Hepatocyte (in vitro differentiated cells): Measurements from ENCODE around the gene ZNF536. TPM values are rescaled to one million over a fixed set of nuclear protein-coding genes. Genes with fewer than 3 reads are reported as not detected.

Source experiments
- DNase-seq: peaks from one replicate; pipeline ENCODE4 v3.0.0-alpha.2; 2016; ENCODE audit warnings: low spot score
- H2AFZ ChIP-seq: fragments of 200-600 bp; sonication (generic); 2 replicates; pipeline ENCODE4 v1.6.0; 2016; ENCODE audit warnings: antibody characterized with exemption, mild to moderate bottlenecking
- H3K27ac ChIP-seq: fragments of 200-600 bp; sonication (generic); 2 replicates; pipeline ENCODE4 v1.5.1; 2016; ENCODE audit warnings: mild to moderate bottlenecking
- H3K27me3 ChIP-seq: fragments of 200-600 bp; sonication (generic); 2 replicates; pipeline ENCODE4 v1.6.1; 2016
- H3K36me3 ChIP-seq: fragments of 200-600 bp; sonication (generic); replicated peaks from 2 replicates; pipeline ENCODE4 v1.5.1; 2016; ENCODE audit warnings: low read depth; ENCODE audit not compliant: insufficient read depth
- H3K4me1 ChIP-seq: fragments of 200-600 bp; sonication (generic); 2 replicates; pipeline ENCODE4 v1.5.1; 2016; ENCODE audit warnings: mild to moderate bottlenecking, moderate library complexity; ENCODE audit not compliant: insufficient read depth
- H3K4me2 ChIP-seq: fragments of 200-600 bp; sonication (generic); 2 replicates; pipeline ENCODE4 v1.6.0; 2016
- H3K4me3 ChIP-seq: fragments of 200-600 bp; sonication (generic); 2 replicates; pipeline ENCODE4 v1.5.1; 2016; ENCODE audit warnings: mild to moderate bottlenecking
- H3K79me2 ChIP-seq: fragments of 200-600 bp; sonication (generic); 2 replicates; pipeline ENCODE4 v1.6.0; 2017; ENCODE audit warnings: mild to moderate bottlenecking
- H3K9me2 ChIP-seq: fragments of 200-600 bp; sonication (generic); replicated peaks from 2 replicates; pipeline ENCODE4 v1.6.0; 2017; ENCODE audit warnings: mild to moderate bottlenecking; ENCODE audit not compliant: insufficient read depth
- H3K9me3 ChIP-seq: fragments of 200-600 bp; sonication (generic); 2 replicates; pipeline ENCODE4 v1.5.1; 2016; ENCODE audit warnings: low read depth, mild to moderate bottlenecking
- H4K20me1 ChIP-seq: fragments of 200-600 bp; sonication (generic); 2 replicates; pipeline ENCODE4 v1.6.0; 2016; ENCODE audit warnings: mild to moderate bottlenecking; ENCODE audit not compliant: insufficient read depth, poor library complexity, severe bottlenecking
- CTCF ChIP-seq: fragments of 200-600 bp; sonication (generic); IDR thresholded peaks from 2 replicates; pipeline ENCODE4 v1.5.1; 2016; ENCODE audit warnings: antibody characterized with exemption, mild to moderate bottlenecking; ENCODE audit not compliant: poor library complexity
- EZH2 ChIP-seq: fragments of 200-600 bp; sonication (generic); IDR thresholded peaks from 2 replicates; pipeline ENCODE4 v1.6.1; 2016; ENCODE audit warnings: antibody characterized with exemption, mild to moderate bottlenecking, borderline replicate concordance
- EZH2phosphoT487 ChIP-seq: fragments of 200-600 bp; sonication (generic); IDR thresholded peaks from one replicate; pipeline ENCODE4 v1.6.1; 2018; ENCODE audit warnings: antibody characterized with exemption, mild to moderate bottlenecking, low read depth, moderate library complexity; ENCODE audit not compliant: unreplicated experiment, severe bottlenecking
- WGBS: methylation state at CpG from one replicate; pipeline ENCODE4 v1.1.6; 2016; ENCODE audit warnings: low lambda C conversion rate; ENCODE audit errors: missing lambda C conversion rate; 5-methylcytosine and 5-hydroxymethylcytosine counted together
- polyA plus RNA-seq: library from polyadenylated mRNA; unstranded; fragments of >200 nt; fragmentation: Nextera tagmentation; extraction: Ambion mirVana; gene quantifications from 2 replicates; pipeline ENCODE4 v1.2.1, GENCODE V29; 2016
- total RNA-seq: library from RNA; depleted of rRNA; stranded (reverse); fragments of >200 nt; gene quantifications from 2 replicates; pipeline ENCODE4 v1.2.3, GENCODE V29; 2014

Gene ZNF536
- total and polyA plus RNA-seq, 2 experiments from 2014 or later = 4.1 to 7.5 TPM

- Histone ChIP-seq H4K20me1 (no peaks in the 10 kb centered on the region), H3K27ac (no peak overlapping the region), H3K4me1 (no peaks in the 10 kb centered on the region), H2AFZ (no peak overlapping the region), H3K36me3 (no peaks in the 10 kb centered on the region), H3K79me2 (no peaks in the 10 kb centered on the region), H3K4me2 (no peak overlapping the region), H3K27me3 (no peaks in the 10 kb centered on the region), H3K9me3 (no peaks in the 10 kb centered on the region), H3K9me2 (no peaks in the 10 kb centered on the region), H3K4me3 (no peak overlapping the region)
- no peak for DNase-seq
- TF ChIP-seq EZH2 = no peak
- no peak for TF ChIP-seq EZH2phosphoT487
- TF ChIP-seq CTCF = no peak
- WGBS = 89% methylated on average over 14 of the region's 14 CpGs
Measured at GRCh38 chr19:30335306-30335886, 36.8 kb upstream of the ZNF536 start.

- Histone ChIP-seq H3K4me3 (no peak overlapping the region), H3K9me2 (no peaks in the 10 kb centered on the region), H3K36me3 (no peaks in the 10 kb centered on the region), H3K4me1 (no peaks in the 10 kb centered on the region), H2AFZ (no peak overlapping the region), H3K27me3 (no peaks in the 10 kb centered on the region), H3K4me2 (no peak overlapping the region), H3K79me2 (no peaks in the 10 kb centered on the region), H3K9me3 (no peaks in the 10 kb centered on the region), H4K20me1 (no peaks in the 10 kb centered on the region), H3K27ac (no peak overlapping the region)
- 92% methylated on average over 6 of the region's 6 CpGs for WGBS
- TF ChIP-seq EZH2 = no peak
- TF ChIP-seq EZH2phosphoT487 = no peak
- no peak for TF ChIP-seq CTCF
- DNase-seq = no peak
Measured at GRCh38 chr19:30336290-30336689, 35.9 kb upstream of the ZNF536 start.

GRCh38 chr19:30338041-30338456, 34.1 kb upstream of the ZNF536 start:
- no peaks in the 10 kb centered on the region for H3K9me2 ChIP-seq
- H3K27ac ChIP-seq = no peak overlapping the region
- no peak overlapping the region for H2AFZ ChIP-seq
- H3K4me1 ChIP-seq = peaks cover 8% of the 10 kb centered on the region
- no peaks in the 10 kb centered on the region for H3K79me2 ChIP-seq
- no peak for DNase-seq
- H4K20me1 ChIP-seq = no peaks in the 10 kb centered on the region
- H3K36me3 ChIP-seq = no peaks in the 10 kb centered on the region
- 98% methylated on average over 3 of the region's 3 CpGs for WGBS
- no peak overlapping the region for H3K4me2 ChIP-seq
- H3K9me3 ChIP-seq = no peaks in the 10 kb centered on the region
- no peak for TF ChIP-seq CTCF
- H3K27me3 ChIP-seq = no peaks in the 10 kb centered on the region
- no peak overlapping the region for H3K4me3 ChIP-seq
